Spleen (tissue), 11 donors: ENCODE data around the gene TMEM61. TPM values are rescaled to one million over a fixed set of nuclear protein-coding genes. Genes with fewer than 3 reads are reported as not detected.
A peak's percentile ranks its signal among the peaks of the same experiment; 100 is the strongest.
"Not testable (repeated sequence)": the region's sequence is repeated elsewhere in the genome, so short reads cannot be mapped to it uniquely, and the experiment has no call there.

Experiments used
- DNase-seq: peaks from one replicate; pipeline ENCODE4 v3.0.0-alpha.2; 2020
- H3K27ac ChIP-seq, 8 donors: fragments of 200-600 bp; sonication (generic) in 7 of 8; 1 replicate in 4 of 8; 2 replicates in 4 of 8; pipeline versions ENCODE4 v1.5.0 to v1.8.0; 2016 to 2021; ENCODE audit warnings: inconsistent platforms in 4 of 8, mild to moderate bottlenecking in 4 of 8, moderate library complexity in 1 of 8
- H3K27me3 ChIP-seq, 7 donors: fragments of 200-600 bp; sonication (generic) in 6 of 7; replicated peaks in 1 of 7; 1 replicate in 4 of 7; 2 replicates in 3 of 7; pipeline versions ENCODE4 v1.5.0 to v1.8.0; 2016 to 2021; ENCODE audit warnings: inconsistent platforms in 3 of 7, mild to moderate bottlenecking in 1 of 7
- H3K36me3 ChIP-seq, 6 donors: fragments of 200-600 bp; sonication (generic) in 5 of 6; 1 replicate in 4 of 6; 2 replicates in 2 of 6; pipeline versions ENCODE4 v1.5.0 to v1.8.0; 2016 to 2021; ENCODE audit warnings: inconsistent platforms in 2 of 6
- H3K4me1 ChIP-seq, 6 donors: fragments of 200-600 bp; sonication (generic) in 5 of 6; 1 replicate in 3 of 6; 2 replicates in 3 of 6; pipeline versions ENCODE4 v1.5.0 to v1.8.0; 2016 to 2021; ENCODE audit warnings: inconsistent platforms in 3 of 6
- H3K4me3 ChIP-seq, 8 donors: fragments of 200-600 bp; sonication (generic) in 7 of 8; 1 replicate in 4 of 8; 2 replicates in 4 of 8; pipeline versions ENCODE4 v1.5.0 to v1.8.0; 2016 to 2021; ENCODE audit warnings: inconsistent platforms in 4 of 8, mild to moderate bottlenecking in 4 of 8, moderate library complexity in 2 of 8
- H3K9me3 ChIP-seq, 8 donors: fragments of 200-600 bp; sonication (generic) in 7 of 8; 1 replicate in 4 of 8; 2 replicates in 4 of 8; pipeline versions ENCODE4 v1.5.0 to v1.8.0; 2016 to 2021; ENCODE audit warnings: inconsistent platforms in 4 of 8
- POLR2A ChIP-seq, 3 donors: fragments of 450-650 bp; IDR thresholded peaks; one replicate each; pipeline ENCODE4 v1.5.1; 2017; ENCODE audit warnings: antibody characterized with exemption in 3 of 3, mild to moderate bottlenecking in 1 of 3
- POLR2AphosphoS5 ChIP-seq, 3 donors: sonication (generic); formaldehyde crosslinking; IDR thresholded peaks; one replicate each; pipeline ENCODE4 v1.5.1; 2017; ENCODE audit warnings: antibody characterized with exemption in 3 of 3
- WGBS, 5 donors: extraction: QIAGEN DNeasy Blood & Tissue Kit in 3 of 5; methylation state at CpG; one replicate each; pipeline versions ENCODE4 v1.1.5 to v1.1.7; 2013 to 2018; 5-methylcytosine and 5-hydroxymethylcytosine counted together
- intact Hi-C: fragments of 100-400 bp; cut with DNase I; formaldehyde crosslinking; loops from one replicate; pipeline ENCODE4 v1.15.0; 2023; ENCODE audit warnings: low total_unique reads
- polyA plus RNA-seq, 3 donors: library from polyadenylated mRNA; stranded (reverse); fragments of 200-250 nt; gene quantifications; one replicate each; pipeline ENCODE4 v1.2.1, GENCODE V29; 2013
- total RNA-seq, 7 donors: library from RNA; depleted of rRNA in 3 of 7; stranded (reverse); fragments of >200 nt in 3 of 7; fragmentation: NEBNext Ultra II Directional in 4 of 7; extraction: Animal tissue kit (Norgen Biotek cat#: 25700) in 4 of 7; gene quantifications; one replicate each; pipeline versions ENCODE4 v1.1.0 to v1.2.1, GENCODE V29; 2016 to 2021
- TF ChIP-seq, protein P1 (sequence below), 11 experiments: fragments of 200-600 bp in 7 of 11; fragments of 450-650 bp in 4 of 11; sonication (generic) in 4 of 11; IDR thresholded peaks in 8 of 11; conservative IDR thresholded peaks in 3 of 11; 1 replicate in 7 of 11; 2 replicates in 4 of 11; pipeline versions ENCODE4 v1.4.0 to v1.8.0; 2016 to 2021; ENCODE audit warnings: antibody characterized with exemption in 11 of 11, inconsistent platforms in 4 of 11, mild to moderate bottlenecking in 1 of 11
- donor health status: healthy with polysubstance abuse.
- donor health status: DM: no; HTN: no; CAD: no; lungs with moderate emphysema.
- donor health status: DM: no; HTN: no; CAD: no.
- donor health status: Bipolar disorder and iron deficiency.
- donor health status: healthy.
- donor health status: DM: no; HTN: no; CAD: no.
- donor health status: DM: yes; HTN: yes; CAD: no.

TMEM61 gene
- total and polyA plus RNA-seq, 10 donors, result 0.19 to 2.1 (median 0.76) TPM; not detected in 5

DNA sequence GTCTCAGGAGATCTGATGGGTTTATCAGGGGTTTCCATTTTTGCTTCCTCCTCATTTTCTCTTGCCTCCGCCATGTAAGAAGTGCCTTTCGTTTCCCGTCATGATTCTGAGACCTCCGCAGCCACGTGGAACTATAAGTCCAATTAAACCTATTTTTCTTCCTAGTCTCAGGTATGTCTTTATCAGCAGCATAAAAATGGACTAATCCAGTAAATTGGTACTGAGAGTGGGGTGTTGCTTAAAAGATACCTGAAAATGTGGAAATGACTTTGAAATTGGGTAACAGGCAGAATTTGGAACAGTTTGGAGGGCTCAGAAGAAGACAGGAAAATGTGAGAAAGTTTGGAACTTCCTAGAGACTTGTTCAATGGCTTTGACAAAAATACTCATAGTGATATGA, 50.7 kb downstream of the TMEM61 start:
- intact Hi-C loops, H3K4me1 ChIP-seq, H3K9me3 ChIP-seq, H3K36me3 ChIP-seq, H3K4me3 ChIP-seq, H3K27ac ChIP-seq, DNase-seq: not testable (repeated sequence)
- H3K27me3 ChIP-seq, result peaks cover 0 to 29% (median 0%) of the 10 kb centered on the region in 7 donors
- WGBS, 5 donors, result 93 to 100% (median 95%) methylated on average over 5 of the region's 5 CpGs

DNA sequence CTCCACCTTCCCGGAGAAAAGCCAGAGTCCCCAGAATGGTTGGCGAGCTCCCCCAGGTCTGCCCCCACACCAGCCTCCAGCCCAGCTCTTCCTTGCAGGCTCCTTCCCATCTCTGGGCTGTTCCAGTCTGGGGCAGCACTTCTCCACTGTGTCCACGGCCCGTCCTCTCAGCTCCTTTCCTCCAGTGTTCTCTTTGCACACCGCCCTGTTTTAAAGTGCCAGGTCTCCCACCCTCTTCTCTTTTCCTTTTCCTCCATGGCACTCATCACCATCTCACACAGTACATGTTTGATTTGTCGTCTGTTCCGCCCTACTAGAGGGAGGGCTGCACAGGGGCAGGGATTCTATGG, 52.8 kb downstream of the TMEM61 start:
- peaks cover 0 to 18% (median 4%) of the 10 kb centered on the region in 6 donors for H3K4me1 ChIP-seq
- 74 to 90% (median 86%) methylated on average over 7 of the region's 7 CpGs for WGBS, 5 donors
- TF ChIP-seq, protein P1, sequence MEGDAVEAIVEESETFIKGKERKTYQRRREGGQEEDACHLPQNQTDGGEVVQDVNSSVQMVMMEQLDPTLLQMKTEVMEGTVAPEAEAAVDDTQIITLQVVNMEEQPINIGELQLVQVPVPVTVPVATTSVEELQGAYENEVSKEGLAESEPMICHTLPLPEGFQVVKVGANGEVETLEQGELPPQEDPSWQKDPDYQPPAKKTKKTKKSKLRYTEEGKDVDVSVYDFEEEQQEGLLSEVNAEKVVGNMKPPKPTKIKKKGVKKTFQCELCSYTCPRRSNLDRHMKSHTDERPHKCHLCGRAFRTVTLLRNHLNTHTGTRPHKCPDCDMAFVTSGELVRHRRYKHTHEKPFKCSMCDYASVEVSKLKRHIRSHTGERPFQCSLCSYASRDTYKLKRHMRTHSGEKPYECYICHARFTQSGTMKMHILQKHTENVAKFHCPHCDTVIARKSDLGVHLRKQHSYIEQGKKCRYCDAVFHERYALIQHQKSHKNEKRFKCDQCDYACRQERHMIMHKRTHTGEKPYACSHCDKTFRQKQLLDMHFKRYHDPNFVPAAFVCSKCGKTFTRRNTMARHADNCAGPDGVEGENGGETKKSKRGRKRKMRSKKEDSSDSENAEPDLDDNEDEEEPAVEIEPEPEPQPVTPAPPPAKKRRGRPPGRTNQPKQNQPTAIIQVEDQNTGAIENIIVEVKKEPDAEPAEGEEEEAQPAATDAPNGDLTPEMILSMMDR (IDR thresholded peaks at IDR 0.05 in 8 of 11, conservative IDR thresholded peaks at IDR 0.05 in 3 of 11), result no peak
- no peak for TF ChIP-seq POLR2AphosphoS5 (IDR thresholded peaks at IDR 0.05)
- TF ChIP-seq POLR2A (IDR thresholded peaks at IDR 0.05), result no peak
- H3K27ac ChIP-seq, result no peak overlapping the region
- intact Hi-C loops, result no loop called here
- H3K4me3 ChIP-seq, result no peak overlapping the region
- peaks cover 0 to 50% (median 0%) of the 10 kb centered on the region in 7 donors for H3K27me3 ChIP-seq
- no peak for DNase-seq
- no peaks in the 10 kb centered on the region for H3K9me3 ChIP-seq
- no peaks in the 10 kb centered on the region for H3K36me3 ChIP-seq

DNA sequence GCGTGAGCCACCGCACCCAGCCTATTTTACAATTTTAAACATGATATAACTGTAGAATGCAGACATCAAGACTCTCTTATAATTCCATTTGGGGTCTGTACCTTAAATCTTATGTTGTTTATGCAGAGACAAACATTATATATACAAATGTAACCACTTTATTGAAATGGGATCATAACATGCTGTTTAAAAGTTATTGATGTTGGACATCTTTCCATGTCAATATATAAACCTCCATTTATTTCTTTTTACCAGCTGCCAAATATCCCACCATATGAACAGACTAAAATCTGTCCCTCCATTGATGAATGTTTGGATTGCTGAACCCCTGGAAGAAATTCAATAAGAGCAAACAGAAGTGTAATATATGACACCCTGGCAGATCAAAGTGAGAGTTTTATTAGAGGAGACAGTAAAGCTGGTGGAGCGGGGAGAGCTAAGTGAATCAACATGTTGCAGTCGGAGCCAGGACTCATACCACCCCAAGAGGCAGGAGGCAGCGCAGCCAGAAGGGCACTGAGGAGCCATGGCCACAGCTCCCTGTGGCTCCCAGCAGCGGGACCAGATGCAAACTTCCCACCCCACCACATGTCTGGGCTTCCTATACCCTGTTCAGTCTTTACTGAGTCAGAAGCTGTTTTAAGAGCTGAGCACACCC, 54.2 kb downstream of the TMEM61 start:
- intact Hi-C loops, result no loop called here
- peaks cover 0 to 64% (median 7%) of the 10 kb centered on the region in 7 donors for H3K27me3 ChIP-seq
- no peak for DNase-seq
- no peak overlapping the region for H3K27ac ChIP-seq
- peaks cover 0 to 29% (median 8%) of the 10 kb centered on the region in 6 donors for H3K4me1 ChIP-seq
- WGBS, 5 donors, result 85 to 98% (median 89%) methylated on average over 6 of the region's 6 CpGs
- TF ChIP-seq POLR2AphosphoS5 (IDR thresholded peaks at IDR 0.05) (no peak), POLR2A (IDR thresholded peaks at IDR 0.05) (no peak)
- TF ChIP-seq, protein P1 (IDR thresholded peaks at IDR 0.05 in 8 of 11, conservative IDR thresholded peaks at IDR 0.05 in 3 of 11), result no peak
- no peaks in the 10 kb centered on the region for H3K9me3 ChIP-seq
- H3K4me3 ChIP-seq, result no peak overlapping the region
- H3K36me3 ChIP-seq, result no peaks in the 10 kb centered on the region

DNA sequence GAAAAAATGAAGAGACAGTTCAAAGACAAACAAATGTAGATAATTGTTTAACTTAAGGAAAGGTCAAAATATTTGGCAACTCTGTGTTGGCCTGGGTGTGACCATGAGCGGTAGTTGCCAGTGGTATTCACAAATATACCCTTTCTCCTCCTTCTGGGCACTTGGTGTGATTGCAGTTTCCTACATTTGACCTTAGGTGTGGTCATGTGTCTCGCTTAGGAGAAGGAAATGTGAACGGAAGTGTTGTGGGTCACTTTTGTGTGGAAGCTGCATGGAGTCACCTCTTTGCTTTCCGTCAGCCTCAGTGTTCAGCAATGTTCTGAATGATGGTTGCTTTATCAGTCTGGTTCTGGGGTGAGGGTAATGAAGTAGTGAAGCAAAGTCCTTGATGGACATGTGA, 55.5 kb downstream of the TMEM61 start:
- H3K9me3 ChIP-seq, result no peaks in the 10 kb centered on the region
- DNase-seq, result no peak
- TF ChIP-seq, protein P1 (IDR thresholded peaks at IDR 0.05 in 8 of 11, conservative IDR thresholded peaks at IDR 0.05 in 3 of 11), result peak in 5 of 11 experiments; percentile 20 to 53 (median 36)
- TF ChIP-seq POLR2A (IDR thresholded peaks at IDR 0.05) (no peak), POLR2AphosphoS5 (IDR thresholded peaks at IDR 0.05) (no peak)
- H3K36me3 ChIP-seq, result no peaks in the 10 kb centered on the region
- peaks cover 0 to 77% (median 19%) of the 10 kb centered on the region in 7 donors for H3K27me3 ChIP-seq
- H3K27ac ChIP-seq, result peak overlapping the region in 3 of 8 donors; percentile 35 to 62 (median 59)
- peaks cover 0 to 40% (median 13%) of the 10 kb centered on the region in 6 donors for H3K4me1 ChIP-seq
- no peak overlapping the region for H3K4me3 ChIP-seq
- intact Hi-C loops, result no loop called here
- WGBS, 5 donors, result 26 to 54% (median 31%) methylated on average over 4 of the region's 4 CpGs
